SK-N-SH (cell line): ENCODE data around the gene CDCP1.

Experiments used
- CHD2 ChIP-seq: fragments of 150-350 bp; IDR thresholded peaks from 2 replicates; pipeline ENCODE4 v1.6.1; 2018; ENCODE audit warnings: low read length; ENCODE audit not compliant: partially characterized antibody
- CTCF ChIP-seq: fragments of 200-600 bp; sonication (generic); IDR thresholded peaks from 2 replicates; pipeline ENCODE4 v1.6.1; 2017; ENCODE audit warnings: antibody characterized with exemption, mild to moderate bottlenecking, moderate library complexity
- EZH2phosphoT487 ChIP-seq: fragments of 200-600 bp; sonication (generic); IDR thresholded peaks from 2 replicates; pipeline ENCODE4 v1.6.1; 2017; ENCODE audit warnings: low read depth, mixed run types, mild to moderate bottlenecking, antibody characterized with exemption, moderate library complexity, borderline replicate concordance
- RCOR1 ChIP-seq: fragments of 150-350 bp; IDR thresholded peaks from 2 replicates; pipeline ENCODE4 v1.6.1; 2017; ENCODE audit warnings: antibody characterized with exemption, low read length
- SMC3 ChIP-seq: IDR thresholded peaks from 2 replicates; pipeline ENCODE4 v1.6.1; 2012; ENCODE audit warnings: low read depth, low read length, improper control_type of control experiment
- USF2 ChIP-seq: fragments of 150-350 bp; IDR thresholded peaks from 2 replicates; pipeline ENCODE4 v1.6.1; 2017; ENCODE audit warnings: antibody characterized with exemption, low read length, low read depth, borderline replicate concordance
- TF ChIP-seq, protein P1 (sequence below): IDR thresholded peaks from 2 replicates; pipeline ENCODE4 v1.6.1; 2012; ENCODE audit warnings: mild to moderate bottlenecking, low read depth, low read length, moderate library complexity
- TF ChIP-seq, protein P2 (sequence below): IDR thresholded peaks from 2 replicates; pipeline ENCODE4 v1.4.0; 2012; ENCODE audit warnings: low read depth

DNA sequence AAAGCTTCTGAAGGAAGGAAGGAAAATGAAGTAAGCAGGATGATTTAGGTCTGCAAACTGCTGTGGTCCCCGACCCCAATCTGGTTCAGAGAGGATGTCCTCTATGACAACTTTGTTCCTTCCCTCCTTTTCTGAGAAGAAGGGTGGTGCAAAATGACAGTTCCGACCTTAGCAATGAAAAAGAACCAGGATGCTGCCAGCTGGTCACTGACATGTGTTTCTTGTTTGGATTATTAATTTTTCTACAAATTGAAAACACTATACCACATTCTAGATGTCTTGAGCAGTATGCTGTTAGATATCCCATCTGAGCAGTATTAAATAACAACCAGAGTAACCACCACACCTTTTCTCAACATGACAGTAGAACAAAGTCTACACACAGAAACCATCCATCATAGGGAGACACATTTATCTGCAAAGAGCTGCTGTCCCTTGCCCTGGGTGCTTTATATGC lies 27.5 kb downstream of the CDCP1 start:
- TF ChIP-seq, protein P1, sequence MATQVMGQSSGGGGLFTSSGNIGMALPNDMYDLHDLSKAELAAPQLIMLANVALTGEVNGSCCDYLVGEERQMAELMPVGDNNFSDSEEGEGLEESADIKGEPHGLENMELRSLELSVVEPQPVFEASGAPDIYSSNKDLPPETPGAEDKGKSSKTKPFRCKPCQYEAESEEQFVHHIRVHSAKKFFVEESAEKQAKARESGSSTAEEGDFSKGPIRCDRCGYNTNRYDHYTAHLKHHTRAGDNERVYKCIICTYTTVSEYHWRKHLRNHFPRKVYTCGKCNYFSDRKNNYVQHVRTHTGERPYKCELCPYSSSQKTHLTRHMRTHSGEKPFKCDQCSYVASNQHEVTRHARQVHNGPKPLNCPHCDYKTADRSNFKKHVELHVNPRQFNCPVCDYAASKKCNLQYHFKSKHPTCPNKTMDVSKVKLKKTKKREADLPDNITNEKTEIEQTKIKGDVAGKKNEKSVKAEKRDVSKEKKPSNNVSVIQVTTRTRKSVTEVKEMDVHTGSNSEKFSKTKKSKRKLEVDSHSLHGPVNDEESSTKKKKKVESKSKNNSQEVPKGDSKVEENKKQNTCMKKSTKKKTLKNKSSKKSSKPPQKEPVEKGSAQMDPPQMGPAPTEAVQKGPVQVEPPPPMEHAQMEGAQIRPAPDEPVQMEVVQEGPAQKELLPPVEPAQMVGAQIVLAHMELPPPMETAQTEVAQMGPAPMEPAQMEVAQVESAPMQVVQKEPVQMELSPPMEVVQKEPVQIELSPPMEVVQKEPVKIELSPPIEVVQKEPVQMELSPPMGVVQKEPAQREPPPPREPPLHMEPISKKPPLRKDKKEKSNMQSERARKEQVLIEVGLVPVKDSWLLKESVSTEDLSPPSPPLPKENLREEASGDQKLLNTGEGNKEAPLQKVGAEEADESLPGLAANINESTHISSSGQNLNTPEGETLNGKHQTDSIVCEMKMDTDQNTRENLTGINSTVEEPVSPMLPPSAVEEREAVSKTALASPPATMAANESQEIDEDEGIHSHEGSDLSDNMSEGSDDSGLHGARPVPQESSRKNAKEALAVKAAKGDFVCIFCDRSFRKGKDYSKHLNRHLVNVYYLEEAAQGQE: no peak
- TF ChIP-seq SMC3 (no peak), RCOR1 (no peak; the same call in 1 of the 2 replicates), CHD2 (no peak), USF2 (no peak), CTCF (no peak), EZH2phosphoT487 (no peak)
- TF ChIP-seq, protein P2, sequence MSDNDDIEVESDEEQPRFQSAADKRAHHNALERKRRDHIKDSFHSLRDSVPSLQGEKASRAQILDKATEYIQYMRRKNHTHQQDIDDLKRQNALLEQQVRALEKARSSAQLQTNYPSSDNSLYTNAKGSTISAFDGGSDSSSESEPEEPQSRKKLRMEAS: no peak
